Natural killer cell (primary cell): Measurements from ENCODE around the gene ANGPTL3. TPM values are rescaled to one million over a fixed set of nuclear protein-coding genes. Genes with fewer than 3 reads are reported as not detected.

Experiments
- ATAC-seq, 3 donors: fragments of 150-1000 bp in 2 of 3; fragments of 200-7000 bp in 1 of 3; cut with Tn5 transposase; 1 replicate in 1 of 3; 2 replicates in 2 of 3; pipeline ENCODE4 v1.10.0; 2021; ENCODE audit warnings: mild to moderate bottlenecking in 2 of 3, moderate library complexity in 2 of 3
- DNase-seq, 2 donors: peaks; one replicate each; pipeline versions ENCODE4 v3.0.0 to v3.0.0-alpha.2; 2013 to 2021; ENCODE audit warnings: mixed read lengths in 1 of 2
- H3K27ac ChIP-seq: one replicate; pipeline ENCODE4 v1.5.1; 2013; ENCODE audit warnings: mild to moderate bottlenecking, low read length
- H3K27me3 ChIP-seq: one replicate; pipeline ENCODE4 v1.6.1; 2013; ENCODE audit warnings: low read length; ENCODE audit not compliant: control insufficient read depth, insufficient read depth
- H3K36me3 ChIP-seq: one replicate; pipeline ENCODE4 v1.6.1; 2013; ENCODE audit warnings: low read length; ENCODE audit not compliant: control insufficient read depth, insufficient read depth
- H3K4me1 ChIP-seq: one replicate; pipeline ENCODE4 v1.6.1; 2013; ENCODE audit warnings: low read length; ENCODE audit not compliant: control insufficient read depth, insufficient read depth
- H3K4me3 ChIP-seq: one replicate; pipeline ENCODE4 v1.5.1; 2013; ENCODE audit warnings: low read length
- H3K9me3 ChIP-seq: one replicate; pipeline ENCODE4 v1.6.1; 2013; ENCODE audit warnings: low read length; ENCODE audit not compliant: control insufficient read depth, insufficient read depth
- H3K27ac Mint-ChIP-seq, 2 donors: one replicate each; pipeline ENCODE4 v1.8.0; 2022; ENCODE audit warnings: mild to moderate bottlenecking in 2 of 2, mixed read lengths in 2 of 2, moderate library complexity in 1 of 2
- H3K27me3 Mint-ChIP-seq, 2 donors: one replicate each; pipeline ENCODE4 v1.8.0; 2022; ENCODE audit warnings: low read depth in 2 of 2, mixed read lengths in 2 of 2
- H3K36me3 Mint-ChIP-seq: one replicate; pipeline ENCODE4 v1.8.0; 2022; ENCODE audit warnings: mixed read lengths
- H3K4me1 Mint-ChIP-seq, 2 donors: one replicate each; pipeline ENCODE4 v1.8.0; 2022; ENCODE audit warnings: mixed read lengths in 2 of 2
- H3K4me3 Mint-ChIP-seq: one replicate; pipeline ENCODE4 v1.8.0; 2022; ENCODE audit warnings: mild to moderate bottlenecking, moderate library complexity, mixed read lengths
- H3K9me3 Mint-ChIP-seq, 2 donors: one replicate each; pipeline ENCODE4 v1.8.0; 2022; ENCODE audit warnings: mixed read lengths in 2 of 2
- WGBS: methylation state at CpG from one replicate; pipeline ENCODE4 v1.1.7; 2013; ENCODE audit warnings: missing lambda C conversion rate; ENCODE audit not compliant: insufficient coverage; 5-methylcytosine and 5-hydroxymethylcytosine counted together
- intact Hi-C: fragments of 100-400 bp; cut with micrococcal nuclease; formaldehyde crosslinking; loops from one replicate; pipeline ENCODE4 v1.14.2; 2022
- total RNA-seq, 4 donors: library from RNA; stranded (reverse); fragments of 120-200 nt in 1 of 4; gene quantifications; one replicate each; pipeline versions ENCODE4 v1.2.3 to v1.2.4, GENCODE V29; 2013 to 2022
- TF ChIP-seq, protein P1 (sequence below): fragments of 200-600 bp; IDR thresholded peaks from one replicate; pipeline ENCODE4 v1.8.0; 2022; ENCODE audit warnings: antibody characterized with exemption

The ANGPTL3 gene
- total RNA-seq, 3 donors from 2014 or later (not counting 1 experiment from before 2014, with no cell fraction given), result not detected

GRCh38 chr1:62589321-62589720 is 8.0 kb upstream of the ANGPTL3 start:
- Mint-ChIP-seq H3K27me3 (no peaks in the 10 kb centered on the region), H3K27ac (no peak overlapping the region), H3K4me3 (no peak overlapping the region), H3K36me3 (no peaks in the 10 kb centered on the region), H3K4me1 (no peaks in the 10 kb centered on the region), H3K9me3 (no peaks in the 10 kb centered on the region)
- intact Hi-C loops, result no loop called here
- TF ChIP-seq, protein P1, sequence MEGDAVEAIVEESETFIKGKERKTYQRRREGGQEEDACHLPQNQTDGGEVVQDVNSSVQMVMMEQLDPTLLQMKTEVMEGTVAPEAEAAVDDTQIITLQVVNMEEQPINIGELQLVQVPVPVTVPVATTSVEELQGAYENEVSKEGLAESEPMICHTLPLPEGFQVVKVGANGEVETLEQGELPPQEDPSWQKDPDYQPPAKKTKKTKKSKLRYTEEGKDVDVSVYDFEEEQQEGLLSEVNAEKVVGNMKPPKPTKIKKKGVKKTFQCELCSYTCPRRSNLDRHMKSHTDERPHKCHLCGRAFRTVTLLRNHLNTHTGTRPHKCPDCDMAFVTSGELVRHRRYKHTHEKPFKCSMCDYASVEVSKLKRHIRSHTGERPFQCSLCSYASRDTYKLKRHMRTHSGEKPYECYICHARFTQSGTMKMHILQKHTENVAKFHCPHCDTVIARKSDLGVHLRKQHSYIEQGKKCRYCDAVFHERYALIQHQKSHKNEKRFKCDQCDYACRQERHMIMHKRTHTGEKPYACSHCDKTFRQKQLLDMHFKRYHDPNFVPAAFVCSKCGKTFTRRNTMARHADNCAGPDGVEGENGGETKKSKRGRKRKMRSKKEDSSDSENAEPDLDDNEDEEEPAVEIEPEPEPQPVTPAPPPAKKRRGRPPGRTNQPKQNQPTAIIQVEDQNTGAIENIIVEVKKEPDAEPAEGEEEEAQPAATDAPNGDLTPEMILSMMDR, result no peak
- Histone ChIP-seq H3K4me1 (no peaks in the 10 kb centered on the region), H3K36me3 (no peaks in the 10 kb centered on the region), H3K9me3 (no peaks in the 10 kb centered on the region), H3K27ac (no peak overlapping the region), H3K27me3 (no peaks in the 10 kb centered on the region), H3K4me3 (no peak overlapping the region)
- ATAC-seq, result no peak
- 80% methylated on average over 2 of the region's 3 CpGs for WGBS
- DNase-seq, result no peak

DNA sequence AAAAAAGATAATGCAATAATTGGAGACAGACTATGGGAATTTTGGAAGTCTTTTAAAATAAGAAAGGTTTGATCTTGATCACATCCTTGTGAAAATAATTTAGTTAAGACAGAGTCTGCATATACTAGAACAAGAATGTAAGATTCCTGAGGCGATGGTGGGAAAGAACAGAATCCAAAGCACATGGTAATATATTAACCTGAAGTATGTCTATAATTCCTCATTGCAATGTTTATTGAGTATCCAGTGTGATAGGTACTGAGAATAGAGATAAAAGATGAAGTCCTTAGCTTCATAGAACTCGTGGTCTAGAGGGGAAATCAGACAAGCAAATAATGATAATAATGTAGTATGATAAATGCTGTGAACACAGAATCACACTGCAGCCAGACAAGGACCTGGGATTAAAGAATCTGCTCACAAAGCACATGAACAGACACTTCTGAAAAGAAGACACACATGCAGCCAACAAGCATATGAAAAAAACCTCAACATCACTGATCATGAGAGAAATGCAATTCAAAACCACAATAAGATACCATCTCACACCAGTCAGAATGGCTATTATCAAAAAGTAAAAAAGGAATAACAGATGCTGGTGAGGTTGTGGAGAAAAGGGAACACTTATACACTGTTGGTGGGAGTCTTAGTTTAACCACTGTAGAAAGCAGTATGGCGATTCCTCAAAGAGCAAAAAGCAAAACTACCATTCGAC is 6.9 kb upstream of the ANGPTL3 start:
- DNase-seq, result no peak
- Histone ChIP-seq H3K9me3 (no peaks in the 10 kb centered on the region), H3K36me3 (no peaks in the 10 kb centered on the region), H3K4me1 (no peaks in the 10 kb centered on the region), H3K27me3 (no peaks in the 10 kb centered on the region), H3K4me3 (no peak overlapping the region), H3K27ac (no peak overlapping the region)
- Mint-ChIP-seq H3K36me3 (no peaks in the 10 kb centered on the region), H3K27me3 (no peaks in the 10 kb centered on the region), H3K4me3 (no peak overlapping the region), H3K9me3 (no peaks in the 10 kb centered on the region), H3K27ac (no peak overlapping the region), H3K4me1 (no peaks in the 10 kb centered on the region)
- no peak for ATAC-seq
- TF ChIP-seq, protein P1, result no peak
- intact Hi-C loops, result no loop called here
- 83% methylated on average over 3 of the region's 4 CpGs for WGBS

GRCh38 chr1:62590970-62591368 is 6.4 kb upstream of the ANGPTL3 start:
- no peaks in the 10 kb centered on the region for H3K4me1 Mint-ChIP-seq
- no peak overlapping the region for H3K27ac Mint-ChIP-seq
- intact Hi-C loops, result no loop called here
- DNase-seq (no peak), ATAC-seq (no peak)
- H3K4me1 ChIP-seq, result no peaks in the 10 kb centered on the region
- H3K27me3 ChIP-seq, result no peaks in the 10 kb centered on the region
- 0% methylated on average over 1 of the region's 1 CpG for WGBS
- H3K36me3 ChIP-seq, result no peaks in the 10 kb centered on the region
- no peaks in the 10 kb centered on the region for H3K9me3 Mint-ChIP-seq
- H3K4me3 Mint-ChIP-seq, result no peak overlapping the region
- TF ChIP-seq, protein P1, result no peak
- H3K27ac ChIP-seq, result no peak overlapping the region
- H3K9me3 ChIP-seq, result no peaks in the 10 kb centered on the region
- H3K4me3 ChIP-seq, result no peak overlapping the region
- no peaks in the 10 kb centered on the region for H3K27me3 Mint-ChIP-seq
- H3K36me3 Mint-ChIP-seq, result no peaks in the 10 kb centered on the region

- no CpG with 5 or more reads among the region's 2 CpGs for WGBS
- Histone ChIP-seq H3K27ac (no peak overlapping the region), H3K4me3 (no peak overlapping the region), H3K4me1 (no peaks in the 10 kb centered on the region), H3K9me3 (no peaks in the 10 kb centered on the region), H3K27me3 (no peaks in the 10 kb centered on the region), H3K36me3 (no peaks in the 10 kb centered on the region)
- H3K4me3 Mint-ChIP-seq, result no peak overlapping the region
- no peak overlapping the region for H3K27ac Mint-ChIP-seq
- TF ChIP-seq, protein P1, result no peak
- no peaks in the 10 kb centered on the region for H3K36me3 Mint-ChIP-seq
- intact Hi-C loops, result no loop called here
- H3K4me1 Mint-ChIP-seq, result no peaks in the 10 kb centered on the region
- no peak for ATAC-seq
- no peaks in the 10 kb centered on the region for H3K27me3 Mint-ChIP-seq
- H3K9me3 Mint-ChIP-seq, result no peaks in the 10 kb centered on the region
- DNase-seq, result no peak
These were observed 3.4 kb upstream of the ANGPTL3 start for GRCh38 chr1:62593825-62594394.
